Spleen (tissue), 11 donors: ENCODE measurements around the gene KLRK1. TPM values are rescaled to one million over a fixed set of nuclear protein-coding genes. Genes with fewer than 3 reads are reported as not detected.

ENCODE experiments used
- DNase-seq: peaks from one replicate; pipeline ENCODE4 v3.0.0-alpha.2; 2020
- H3K27ac ChIP-seq, 8 donors: fragments of 200-600 bp; sonication (generic) in 7 of 8; 1 replicate in 4 of 8; 2 replicates in 4 of 8; pipeline versions ENCODE4 v1.5.0 to v1.8.0; 2016 to 2021; ENCODE audit warnings: inconsistent platforms in 4 of 8, mild to moderate bottlenecking in 4 of 8, moderate library complexity in 1 of 8
- H3K27me3 ChIP-seq, 7 donors: fragments of 200-600 bp; sonication (generic) in 6 of 7; replicated peaks in 1 of 7; 1 replicate in 4 of 7; 2 replicates in 3 of 7; pipeline versions ENCODE4 v1.5.0 to v1.8.0; 2016 to 2021; ENCODE audit warnings: inconsistent platforms in 3 of 7, mild to moderate bottlenecking in 1 of 7
- H3K36me3 ChIP-seq, 6 donors: fragments of 200-600 bp; sonication (generic) in 5 of 6; 1 replicate in 4 of 6; 2 replicates in 2 of 6; pipeline versions ENCODE4 v1.5.0 to v1.8.0; 2016 to 2021; ENCODE audit warnings: inconsistent platforms in 2 of 6
- H3K4me1 ChIP-seq, 6 donors: fragments of 200-600 bp; sonication (generic) in 5 of 6; 1 replicate in 3 of 6; 2 replicates in 3 of 6; pipeline versions ENCODE4 v1.5.0 to v1.8.0; 2016 to 2021; ENCODE audit warnings: inconsistent platforms in 3 of 6
- H3K4me3 ChIP-seq, 8 donors: fragments of 200-600 bp; sonication (generic) in 7 of 8; 1 replicate in 4 of 8; 2 replicates in 4 of 8; pipeline versions ENCODE4 v1.5.0 to v1.8.0; 2016 to 2021; ENCODE audit warnings: inconsistent platforms in 4 of 8, mild to moderate bottlenecking in 4 of 8, moderate library complexity in 2 of 8
- H3K9me3 ChIP-seq, 8 donors: fragments of 200-600 bp; sonication (generic) in 7 of 8; 1 replicate in 4 of 8; 2 replicates in 4 of 8; pipeline versions ENCODE4 v1.5.0 to v1.8.0; 2016 to 2021; ENCODE audit warnings: inconsistent platforms in 4 of 8
- CTCF ChIP-seq, 11 experiments: fragments of 200-600 bp in 7 of 11; fragments of 450-650 bp in 4 of 11; sonication (generic) in 4 of 11; IDR thresholded peaks in 8 of 11; conservative IDR thresholded peaks in 3 of 11; 1 replicate in 7 of 11; 2 replicates in 4 of 11; pipeline versions ENCODE4 v1.4.0 to v1.8.0; 2016 to 2021; ENCODE audit warnings: antibody characterized with exemption in 11 of 11, inconsistent platforms in 4 of 11, mild to moderate bottlenecking in 1 of 11
- POLR2A ChIP-seq, 3 donors: fragments of 450-650 bp; IDR thresholded peaks; one replicate each; pipeline ENCODE4 v1.5.1; 2017; ENCODE audit warnings: antibody characterized with exemption in 3 of 3, mild to moderate bottlenecking in 1 of 3
- POLR2AphosphoS5 ChIP-seq, 3 donors: sonication (generic); formaldehyde crosslinking; IDR thresholded peaks; one replicate each; pipeline ENCODE4 v1.5.1; 2017; ENCODE audit warnings: antibody characterized with exemption in 3 of 3
- WGBS, 5 donors: extraction: QIAGEN DNeasy Blood & Tissue Kit in 3 of 5; methylation state at CpG; one replicate each; pipeline versions ENCODE4 v1.1.5 to v1.1.7; 2013 to 2018; 5-methylcytosine and 5-hydroxymethylcytosine counted together
- intact Hi-C: fragments of 100-400 bp; cut with DNase I; formaldehyde crosslinking; loops from one replicate; pipeline ENCODE4 v1.15.0; 2023; ENCODE audit warnings: low total_unique reads
- polyA plus RNA-seq, 3 donors: library from polyadenylated mRNA; stranded (reverse); fragments of 200-250 nt; gene quantifications; one replicate each; pipeline ENCODE4 v1.2.1, GENCODE V29; 2013
- total RNA-seq, 7 donors: library from RNA; depleted of rRNA in 3 of 7; stranded (reverse); fragments of >200 nt in 3 of 7; fragmentation: NEBNext Ultra II Directional in 4 of 7; extraction: Animal tissue kit (Norgen Biotek cat#: 25700) in 4 of 7; gene quantifications; one replicate each; pipeline versions ENCODE4 v1.1.0 to v1.2.1, GENCODE V29; 2016 to 2021
- donor health status: healthy with polysubstance abuse.
- donor health status: DM: no; HTN: no; CAD: no; lungs with moderate emphysema.
- donor health status: DM: no; HTN: no; CAD: no.
- donor health status: Bipolar disorder and iron deficiency.
- donor health status: healthy.
- donor health status: DM: no; HTN: no; CAD: no.
- donor health status: DM: yes; HTN: yes; CAD: no.

KLRK1 gene
- total and polyA plus RNA-seq, 10 donors, result 12.3 to 78.1 (median 42.7) TPM

GRCh38 chr12:10386857-10387256 is 3.0 kb downstream of the KLRK1 start:
- DNase-seq, result no peak
- Histone ChIP-seq H3K36me3 (no peaks in the 10 kb centered on the region), H3K4me1 (peaks cover 0 to 5% (median 1%) of the 10 kb centered on the region in 6 donors), H3K4me3 (peak overlapping the region in 3 of 8 donors; percentile 23 to 53 (median 30)), H3K27me3 (no peaks in the 10 kb centered on the region), H3K9me3 (peaks cover 0 to 7% (median 0%) of the 10 kb centered on the region in 8 donors), H3K27ac (peak overlapping the region in 7 of 8 donors; percentile 5 to 75 (median 65))
- TF ChIP-seq CTCF (IDR thresholded peaks at IDR 0.05 in 8 of 11, conservative IDR thresholded peaks at IDR 0.05 in 3 of 11), result no peak
- no peak for TF ChIP-seq POLR2AphosphoS5 (IDR thresholded peaks at IDR 0.05)
- no peak for TF ChIP-seq POLR2A (IDR thresholded peaks at IDR 0.05)
- intact Hi-C loops, result no loop called here
- WGBS, 5 donors, result 49 to 68% (median 54%) methylated on average over 1 of the region's 1 CpG

DNA sequence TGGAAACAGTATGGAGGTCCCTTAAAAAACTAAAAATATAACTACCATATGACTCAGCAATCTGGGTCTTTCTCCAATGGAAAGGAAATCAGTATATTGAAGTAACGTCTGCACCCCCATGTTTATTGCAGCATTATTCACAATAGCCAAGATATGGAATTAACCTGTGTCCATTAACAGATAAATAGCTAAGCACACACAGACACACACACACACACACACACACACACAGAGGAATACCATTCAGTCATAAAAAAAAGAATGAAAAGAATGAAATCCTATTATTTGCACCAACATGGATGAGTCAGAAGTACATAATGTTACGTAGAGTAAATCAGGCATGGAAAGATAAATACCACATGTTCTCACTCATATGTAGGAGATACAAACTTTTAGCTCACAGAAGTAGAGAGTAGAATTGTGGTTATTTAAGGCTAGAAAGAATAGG is 4.7 kb downstream of the KLRK1 start:
- Histone ChIP-seq H3K4me3 (peak overlapping the region in 1 of 8 donors; percentile 53), H3K4me1 (no peaks in the 10 kb centered on the region), H3K9me3 (peaks cover 0 to 7% (median 0%) of the 10 kb centered on the region in 8 donors), H3K27ac (peak overlapping the region in 4 of 8 donors; percentile 42 to 75 (median 66)), H3K27me3 (no peaks in the 10 kb centered on the region), H3K36me3 (no peaks in the 10 kb centered on the region)
- no peak for TF ChIP-seq CTCF (IDR thresholded peaks at IDR 0.05 in 8 of 11, conservative IDR thresholded peaks at IDR 0.05 in 3 of 11)
- no peak for TF ChIP-seq POLR2AphosphoS5 (IDR thresholded peaks at IDR 0.05)
- no peak for TF ChIP-seq POLR2A (IDR thresholded peaks at IDR 0.05)
- intact Hi-C loops, result no loop called here
- no peak for DNase-seq
- 54 to 77% (median 61%) methylated on average over 2 of the region's 2 CpGs for WGBS, 5 donors

DNA sequence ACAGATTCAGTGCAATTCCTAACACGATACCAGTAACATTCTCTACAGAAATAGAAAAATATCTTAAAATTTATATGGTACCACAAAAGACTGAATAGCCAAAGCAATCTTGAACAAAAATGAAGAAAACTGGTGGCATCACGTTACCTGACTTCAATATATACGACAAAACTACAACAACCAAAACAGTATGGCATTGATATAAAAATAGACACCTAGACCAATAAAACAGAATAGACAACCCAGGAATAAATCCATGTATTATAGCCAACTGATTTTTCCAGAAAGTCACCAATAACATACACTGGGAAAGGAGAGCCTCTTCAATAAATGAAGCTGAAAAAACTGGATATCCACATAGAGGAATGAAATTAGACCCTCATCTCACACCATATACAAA is 5.7 kb downstream of the KLRK1 start:
- intact Hi-C loops, result no loop called here

More for the DNA sequence above, 5.7 kb downstream of the KLRK1 start:
- peaks cover 0 to 7% (median 0%) of the 10 kb centered on the region in 8 donors for H3K9me3 ChIP-seq
- no peaks in the 10 kb centered on the region for H3K36me3 ChIP-seq
- no peaks in the 10 kb centered on the region for H3K4me1 ChIP-seq
- H3K4me3 ChIP-seq, result peak overlapping the region in 1 of 8 donors; percentile 53
- TF ChIP-seq CTCF (IDR thresholded peaks at IDR 0.05 in 8 of 11, conservative IDR thresholded peaks at IDR 0.05 in 3 of 11), result no peak
- TF ChIP-seq POLR2A (IDR thresholded peaks at IDR 0.05), result no peak
- TF ChIP-seq POLR2AphosphoS5 (IDR thresholded peaks at IDR 0.05), result no peak
- no peaks in the 10 kb centered on the region for H3K27me3 ChIP-seq
- WGBS, 5 donors, result 80 to 87% (median 84%) methylated on average over 3 of the region's 3 CpGs
- no peak for DNase-seq
- H3K27ac ChIP-seq, result peak overlapping the region in 2 of 8 donors; percentile 67 to 75
